IMR-90 (cell line): ENCODE data around the gene NPAS3. TPM values are rescaled to one million over a fixed set of nuclear protein-coding genes. Genes with fewer than 3 reads are reported as not detected.

Source experiments
- ATAC-seq: fragments of 200-7000 bp; cut with Tn5 transposase; 2 replicates; pipeline ENCODE4 v1.9.1; 2020; ENCODE audit warnings: low read depth, mild to moderate bottlenecking, moderate library complexity
- BruUV-seq: library from RNA; stranded (reverse); fragments of 400-500 nt; replicated peaks from 2 replicates; lab custom pipeline; 2021; lab: Mats Ljungman, UMichigan
- CTCF ChIA-PET: fragments of 300-600 bp; formaldehyde crosslinking; extraction: SDS; loops from one replicate; lab custom pipeline; 2021; ENCODE audit warnings: antibody characterized with exemption; lab: Yijun Ruan, JAX
- POLR2A ChIA-PET: fragments of 300-600 bp; sonication (Branson Sonifier 250); formaldehyde crosslinking; loops from one replicate; lab custom pipeline; 2022; ENCODE audit warnings: antibody characterized with exemption; ENCODE audit not compliant: unreplicated experiment; lab: Charles Lee
- DNase-seq: peaks from one replicate; pipeline ENCODE4 v3.0.0; 2013
- H2AFZ ChIP-seq: replicated peaks from 2 replicates; pipeline ENCODE3; 2013; ENCODE audit warnings: low read length, mild to moderate bottlenecking; ENCODE audit not compliant: poor library complexity
- H2AK5ac ChIP-seq: 2 replicates; pipeline ENCODE4 v1.6.1; 2013; ENCODE audit warnings: low read depth, low read length, inconsistent platforms
- H2AK9ac ChIP-seq: replicated peaks from 2 replicates; pipeline ENCODE3; 2013; ENCODE audit warnings: mild to moderate bottlenecking, low read depth, low read length, moderate library complexity; ENCODE audit not compliant: poor library complexity
- H2BK120ac ChIP-seq: 2 replicates; pipeline ENCODE4 v1.6.1; 2013; ENCODE audit warnings: low read depth, low read length, inconsistent platforms
- H2BK15ac ChIP-seq: 3 replicates; pipeline ENCODE4 v1.6.1; 2013; ENCODE audit warnings: low read depth, low read length, inconsistent platforms
- H2BK20ac ChIP-seq: 2 replicates; pipeline ENCODE4 v1.6.1; 2013; ENCODE audit warnings: low read depth, mild to moderate bottlenecking, inconsistent platforms, low read length, moderate library complexity
- H2BK5ac ChIP-seq: 2 replicates; pipeline ENCODE4 v1.6.1; 2013; ENCODE audit warnings: mild to moderate bottlenecking, low read depth, low read length, inconsistent platforms; ENCODE audit not compliant: poor library complexity, severe bottlenecking
- H3K14ac ChIP-seq: replicated peaks from 2 replicates; pipeline ENCODE4 v1.6.1; 2013; ENCODE audit warnings: low read depth, low read length, inconsistent platforms
- H3K18ac ChIP-seq: 2 replicates; pipeline ENCODE4 v1.6.1; 2013; ENCODE audit warnings: low read depth, low read length, control low read depth
- H3K23ac ChIP-seq: 2 replicates; pipeline ENCODE4 v1.6.1; 2013; ENCODE audit warnings: low read depth, low read length, inconsistent platforms
- H3K27ac ChIP-seq: 2 replicates; pipeline ENCODE4 v1.5.1; 2013; ENCODE audit warnings: mild to moderate bottlenecking, control low read depth, low read length; ENCODE audit not compliant: insufficient read depth
- H3K27me3 ChIP-seq: 2 replicates; pipeline ENCODE4 v1.6.1; 2013; ENCODE audit warnings: low read length; ENCODE audit not compliant: control insufficient read depth, insufficient read depth
- H3K36me3 ChIP-seq: 2 replicates; pipeline ENCODE4 v1.6.1; 2013; ENCODE audit warnings: low read length, mixed read lengths; ENCODE audit not compliant: control insufficient read depth, insufficient read depth
- H3K4ac ChIP-seq: 2 replicates; pipeline ENCODE4 v1.6.1; 2013; ENCODE audit warnings: low read depth, low read length, inconsistent platforms
- H3K4me1 ChIP-seq: 2 replicates; pipeline ENCODE4 v1.6.1; 2013; ENCODE audit warnings: low read length, mixed read lengths; ENCODE audit not compliant: control insufficient read depth, insufficient read depth
- H3K4me2 ChIP-seq: 2 replicates; pipeline ENCODE4 v1.6.1; 2013; ENCODE audit warnings: low read depth, mild to moderate bottlenecking, control low read depth, low read length, moderate library complexity
- H3K4me3 ChIP-seq: 2 replicates; pipeline ENCODE4 v1.5.1; 2013; ENCODE audit warnings: low read depth, mild to moderate bottlenecking, control low read depth, low read length, moderate library complexity; ENCODE audit not compliant: insufficient read depth
- H3K56ac ChIP-seq: 2 replicates; pipeline ENCODE4 v1.6.1; 2013; ENCODE audit warnings: low read length, inconsistent platforms; ENCODE audit not compliant: insufficient read depth; ENCODE audit errors: extremely low read depth
- H3K79me1 ChIP-seq, 2 experiments: 2 replicates each; pipeline ENCODE4 v1.6.1; 2013; ENCODE audit warnings: low read length in 2 of 2, inconsistent platforms in 1 of 2, low read depth in 1 of 2
- H3K9ac ChIP-seq: 2 replicates; pipeline ENCODE4 v1.6.1; 2013; ENCODE audit warnings: low read depth, low read length, control low read depth
- H3K9me1 ChIP-seq: 2 replicates; pipeline ENCODE4 v1.6.1; 2013; ENCODE audit warnings: low read length, inconsistent platforms; ENCODE audit not compliant: insufficient read depth
- H3K9me3 ChIP-seq: 2 replicates; pipeline ENCODE4 v1.6.1; 2013; ENCODE audit warnings: low read length; ENCODE audit not compliant: control insufficient read depth, insufficient read depth
- H4K20me1 ChIP-seq: 2 replicates; pipeline ENCODE4 v1.6.1; 2013; ENCODE audit warnings: low read length, inconsistent platforms; ENCODE audit not compliant: insufficient read depth
- H4K5ac ChIP-seq: 2 replicates; pipeline ENCODE4 v1.6.1; 2013; ENCODE audit warnings: mild to moderate bottlenecking, low read depth, low read length, control low read depth
- H4K8ac ChIP-seq, 2 experiments: 2 replicates each; pipeline ENCODE4 v1.6.1; 2013; ENCODE audit warnings: low read depth in 2 of 2, low read length in 2 of 2, control low read depth in 1 of 2, inconsistent platforms in 1 of 2
- H4K91ac ChIP-seq: 2 replicates; pipeline ENCODE4 v1.6.1; 2013; ENCODE audit warnings: low read depth, low read length, inconsistent platforms; ENCODE audit not compliant: insufficient read depth
- BHLHE40 ChIP-seq: fragments of 150-350 bp; IDR thresholded peaks from 2 replicates; pipeline ENCODE4 v1.6.1; 2016; ENCODE audit warnings: mild to moderate bottlenecking, low read depth, low read length
- CEBPB ChIP-seq: IDR thresholded peaks from 2 replicates; pipeline ENCODE4 v1.6.1; 2012; ENCODE audit warnings: low read depth, low read length, improper control_type of control experiment
- CHD1 ChIP-seq: IDR thresholded peaks from 2 replicates; pipeline ENCODE4 v1.6.1; 2012; ENCODE audit warnings: low read depth, low read length, improper control_type of control experiment
- CTCF ChIP-seq: conservative IDR thresholded peaks from 2 replicates; pipeline ENCODE4 v1.5.1; 2012; ENCODE audit warnings: mild to moderate bottlenecking, low read depth, low read length, improper control_type of control experiment
- ELK1 ChIP-seq: fragments of 150-350 bp; IDR thresholded peaks from 2 replicates; pipeline ENCODE4 v1.6.1; 2016; ENCODE audit warnings: low read depth, mild to moderate bottlenecking, low read length, moderate library complexity, borderline replicate concordance
- FOS ChIP-seq: fragments of 150-350 bp; IDR thresholded peaks from 2 replicates; pipeline ENCODE4 v1.6.1; 2016; ENCODE audit warnings: low read depth, low read length
- MAFK ChIP-seq: IDR thresholded peaks from 2 replicates; pipeline ENCODE4 v1.6.1; 2012; ENCODE audit warnings: low read depth, low read length, improper control_type of control experiment
- MAZ ChIP-seq: IDR thresholded peaks from 2 replicates; pipeline ENCODE4 v1.6.1; 2012; ENCODE audit warnings: low read depth, mild to moderate bottlenecking, low read length, improper control_type of control experiment, moderate library complexity, borderline replicate concordance
- MXI1 ChIP-seq: IDR thresholded peaks from 2 replicates; pipeline ENCODE4 v1.6.1; 2012; ENCODE audit warnings: low read depth, mild to moderate bottlenecking, low read length, moderate library complexity, borderline replicate concordance
- NFE2L2 ChIP-seq: fragments of 150-350 bp; IDR thresholded peaks from 2 replicates; pipeline ENCODE4 v1.6.1; 2016; ENCODE audit warnings: low read depth, mild to moderate bottlenecking, low read length
- RAD21 ChIP-seq: IDR thresholded peaks from 2 replicates; pipeline ENCODE4 v1.6.1; 2012; ENCODE audit warnings: low read length, improper control_type of control experiment
- RCOR1 ChIP-seq: IDR thresholded peaks from 2 replicates; pipeline ENCODE4 v1.6.1; 2012; ENCODE audit warnings: mild to moderate bottlenecking, low read length, improper control_type of control experiment; ENCODE audit not compliant: insufficient replicate concordance
- RFX5 ChIP-seq: IDR thresholded peaks from 2 replicates; pipeline ENCODE4 v1.8.0; 2012; ENCODE audit warnings: low read depth, mild to moderate bottlenecking, low read length, moderate library complexity
- SMC3 ChIP-seq: fragments of 150-350 bp; IDR thresholded peaks from 2 replicates; pipeline ENCODE4 v1.6.1; 2016; ENCODE audit warnings: low read depth, mild to moderate bottlenecking, antibody characterized with exemption, low read length, moderate library complexity
- WGBS, 2 experiments: methylation state at CpG; one replicate each; pipeline versions ENCODE4 v1.1.5 to v1.1.7; 2013; ENCODE audit warnings: missing lambda C conversion rate in 2 of 2; ENCODE audit not compliant: insufficient read length in 1 of 2; ENCODE audit errors: extremely low coverage in 2 of 2; 5-methylcytosine and 5-hydroxymethylcytosine counted together
- dilution Hi-C: fragments of 300-500 bp; cut with HindIII; formaldehyde crosslinking; loops from one replicate; pipeline ENCODE4 v1.14.3; 2018; ENCODE audit warnings: low sequenced_read_pairs; ENCODE audit not compliant: unreplicated experiment
- in situ Hi-C: fragments of 300-500 bp; cut with MboI; formaldehyde crosslinking; loops from 3 replicates; pipeline ENCODE4 v1.14.3; 2019; ENCODE audit warnings: low sequenced_read_pairs, inconsistent platforms, mixed read lengths
- intact Hi-C: fragments of 100-400 bp; cut with micrococcal nuclease; formaldehyde crosslinking; loops from 2 replicates; pipeline ENCODE4 v1.10.0; 2022
- polyA plus RNA-seq, 3 experiments: library from polyadenylated mRNA; depleted of rRNA; stranded (reverse); fragments of >200 nt; gene quantifications; 2 replicates each; pipeline ENCODE4 v1.2.3, GENCODE V29; 2012; ENCODE audit warnings: low replicate concordance in 1 of 3
- total RNA-seq: library from RNA; depleted of rRNA; stranded (reverse); fragments of >200 nt; gene quantifications from 2 replicates; pipeline ENCODE4 v1.2.3, GENCODE V29; 2012

NPAS3 gene
- total and polyA plus RNA-seq, 2 of the 4 experiments (the other 2 are of a cell fraction), result not detected

GRCh38 chr14:33465846-33466700, 527.4 kb downstream of the NPAS3 start (continued):
- no peak for TF ChIP-seq FOS

- no peaks in the 10 kb centered on the region for H3K79me1 ChIP-seq
- H2BK5ac ChIP-seq, result no peak overlapping the region
- H3K4me3 ChIP-seq, result no peak overlapping the region
- H3K4ac ChIP-seq, result no peak overlapping the region
- H4K20me1 ChIP-seq, result no peaks in the 10 kb centered on the region
- H3K56ac ChIP-seq, result no peak overlapping the region
- CTCF ChIA-PET, result no interaction called here
- no peaks in the 10 kb centered on the region for H3K9me1 ChIP-seq
- DNase-seq, result no peak
- dilution Hi-C loops, result no loop called here
- H3K9me3 ChIP-seq, result no peaks in the 10 kb centered on the region
- no peak overlapping the region for H4K91ac ChIP-seq
- H3K27ac ChIP-seq, result no peak overlapping the region
- intact Hi-C loops, result no loop called here
- POLR2A ChIA-PET, result no interaction called here
- H2AK5ac ChIP-seq, result no peak overlapping the region
- TF ChIP-seq CEBPB (no peak), MXI1 (no peak), RCOR1 (no peak), BHLHE40 (no peak), SMC3 (no peak), ELK1 (no peak), RAD21 (no peak), MAZ (no peak), FOS (no peak), RFX5 (no peak), MAFK (no peak), CTCF (no peak), NFE2L2 (no peak), CHD1 (no peak)
- no peaks in the 10 kb centered on the region for H3K27me3 ChIP-seq
- H4K8ac ChIP-seq, result no peak overlapping the region
- H3K23ac ChIP-seq, result no peak overlapping the region
- H3K9ac ChIP-seq, result no peak overlapping the region
- no TSS peak for BruUV-seq
- H4K5ac ChIP-seq, result no peak overlapping the region
- H3K4me1 ChIP-seq, result no peaks in the 10 kb centered on the region
- H2BK120ac ChIP-seq, result no peak overlapping the region
- H2BK15ac ChIP-seq, result no peak overlapping the region
- WGBS, 2 experiments, result no CpG with 5 or more reads among the region's 4 CpGs
- H2AFZ ChIP-seq, result no peak overlapping the region
- no peak overlapping the region for H2AK9ac ChIP-seq
- no peak overlapping the region for H2BK20ac ChIP-seq
- H3K18ac ChIP-seq, result no peak overlapping the region
- no peak for ATAC-seq
- no peaks in the 10 kb centered on the region for H3K36me3 ChIP-seq
- H3K14ac ChIP-seq, result no peak overlapping the region
- in situ Hi-C loops, result no loop called here
- H3K4me2 ChIP-seq, result no peak overlapping the region
These were observed 529.3 kb downstream of the NPAS3 start for GRCh38 chr14:33467971-33468370.
